A204.1 (cell line): Measurements from ENCODE around the gene COL25A1.

Experiments
- FAIRE-seq: peaks from 2 replicates; lab custom pipeline; 2012; peaks lifted over from hg19 to GRCh38; lab: Jason Lieb, UNC

The COL25A1 gene

GRCh38 chr4:109302361-109303139, at the start of gene COL25A1:
Gene COL25A1 (minus strand): TSS chr4:109302658.
- no peak for FAIRE-seq

- no peak for FAIRE-seq
These were observed 47.7 kb upstream of the COL25A1 start for GRCh38 chr4:109350121-109350520.

- no peak for FAIRE-seq
These were observed 32.0 kb upstream of the COL25A1 start for GRCh38 chr4:109334129-109335105.

- FAIRE-seq = no peak
These were observed 30.5 kb upstream of the COL25A1 start for GRCh38 chr4:109332926-109333464.

GRCh38 chr4:109327641-109328040, 25.2 kb upstream of the COL25A1 start:
- no peak for FAIRE-seq

- no peak for FAIRE-seq
These were observed 23.2 kb upstream of the COL25A1 start for GRCh38 chr4:109325698-109326097.

GRCh38 chr4:109323348-109323747, 20.9 kb upstream of the COL25A1 start:
- FAIRE-seq = no peak

- FAIRE-seq = no peak
These were observed 18.8 kb upstream of the COL25A1 start for GRCh38 chr4:109321232-109321631.

- no peak for FAIRE-seq
These were observed 17.2 kb upstream of the COL25A1 start for GRCh38 chr4:109319684-109320083.

GRCh38 chr4:109319156-109319555, 16.7 kb upstream of the COL25A1 start:
- no peak for FAIRE-seq

- no peak for FAIRE-seq
These were observed 13.4 kb upstream of the COL25A1 start for GRCh38 chr4:109315818-109316217.

- no peak for FAIRE-seq
These were observed 12.9 kb upstream of the COL25A1 start for GRCh38 chr4:109315341-109315740.

- no peak for FAIRE-seq
These were observed 11.0 kb upstream of the COL25A1 start for GRCh38 chr4:109313168-109314133.

GRCh38 chr4:109303140-109303496, 660 bp upstream of the COL25A1 start:
- FAIRE-seq = no peak

GRCh38 chr4:109301651-109302360, 652 bp downstream of the COL25A1 start:
- no peak for FAIRE-seq

- FAIRE-seq = peak; percentile 51
These were observed 4.0 kb downstream of the COL25A1 start for GRCh38 chr4:109298279-109299010.

- FAIRE-seq = no peak
These were observed 5.9 kb downstream of the COL25A1 start for GRCh38 chr4:109296527-109296926.

GRCh38 chr4:109295081-109295480, 7.4 kb downstream of the COL25A1 start:
- FAIRE-seq = no peak

GRCh38 chr4:109294468-109295020, 7.9 kb downstream of the COL25A1 start:
- no peak for FAIRE-seq

- FAIRE-seq = no peak
These were observed 8.5 kb downstream of the COL25A1 start for GRCh38 chr4:109294006-109294405.
